Fibroblast of lung (primary cell): ENCODE results near the gene STYX. TPM values are rescaled to one million over a fixed set of nuclear protein-coding genes. Genes with fewer than 3 reads are reported as not detected.

Experiments
- DNase-seq, 2 donors: peaks; one replicate each; pipeline versions ENCODE4 v3.0.0 to v3.0.0-alpha.2; 2010; ENCODE audit warnings: low read depth in 2 of 2
- H2AFZ ChIP-seq: 2 replicates; pipeline ENCODE4 v1.5.1; 2012; ENCODE audit warnings: low read length, control low read depth, inconsistent platforms
- H3K27ac ChIP-seq: 2 replicates; pipeline ENCODE4 v1.5.1; 2011; ENCODE audit warnings: low read length, control low read depth; ENCODE audit not compliant: insufficient read depth
- H3K27me3 ChIP-seq: 2 replicates; pipeline ENCODE4 v1.5.1; 2011; ENCODE audit warnings: mild to moderate bottlenecking, low read length; ENCODE audit not compliant: control insufficient read depth, insufficient read depth
- H3K36me3 ChIP-seq: 2 replicates; pipeline ENCODE4 v1.5.1; 2011; ENCODE audit warnings: low read length; ENCODE audit not compliant: control insufficient read depth, insufficient read depth
- H3K4me1 ChIP-seq: 2 replicates; pipeline ENCODE4 v1.5.1; 2011; ENCODE audit warnings: low read length; ENCODE audit not compliant: control insufficient read depth, insufficient read depth; ENCODE audit errors: extremely low read depth
- H3K4me2 ChIP-seq: 2 replicates; pipeline ENCODE4 v1.5.1; 2011; ENCODE audit warnings: low read length, control low read depth; ENCODE audit not compliant: insufficient read depth; ENCODE audit errors: extremely low read depth
- H3K4me3 ChIP-seq, 4 experiments: fragments of 200-600 bp in 1 of 4; sonication (generic) in 1 of 4; replicated peaks in 1 of 4; 2 replicates each; pipeline ENCODE4 v1.5.1; 2011 to 2016; ENCODE audit warnings: low read length in 4 of 4, low read depth in 3 of 4, mild to moderate bottlenecking in 3 of 4, control low read depth in 2 of 4, inconsistent platforms in 1 of 4, mixed read lengths in 1 of 4; ENCODE audit not compliant: insufficient read depth in 1 of 4; ENCODE audit errors: control extremely low read depth in 1 of 4
- H3K79me2 ChIP-seq: 2 replicates; pipeline ENCODE4 v1.5.1; 2012; ENCODE audit warnings: mild to moderate bottlenecking, low read length, inconsistent platforms; ENCODE audit not compliant: control insufficient read depth, insufficient read depth
- H3K9ac ChIP-seq: 2 replicates; pipeline ENCODE4 v1.5.1; 2011; ENCODE audit warnings: mild to moderate bottlenecking, low read length, control low read depth; ENCODE audit not compliant: insufficient read depth
- H3K9me3 ChIP-seq: 2 replicates; pipeline ENCODE4 v1.5.1; 2012; ENCODE audit warnings: low read depth, low read length; ENCODE audit not compliant: control insufficient read depth, insufficient read depth
- H4K20me1 ChIP-seq: 2 replicates; pipeline ENCODE4 v1.5.1; 2011; ENCODE audit warnings: low read length; ENCODE audit not compliant: control insufficient read depth, insufficient read depth; ENCODE audit errors: extremely low read depth
- CTCF ChIP-seq, 2 donors: IDR thresholded peaks in 1 of 2; conservative IDR thresholded peaks in 1 of 2; 1 replicate in 1 of 2; 2 replicates in 1 of 2; pipeline ENCODE4 v1.5.1; 2011 to 2012; ENCODE audit warnings: low read length in 2 of 2, control low read depth in 1 of 2, inconsistent platforms in 1 of 2, low read depth in 1 of 2, mild to moderate bottlenecking in 1 of 2
- EZH2 ChIP-seq: IDR thresholded peaks from 2 replicates; pipeline ENCODE4 v1.5.1; 2012; ENCODE audit warnings: low read length, control low read depth, mild to moderate bottlenecking; ENCODE audit errors: missing control alignments
- polyA plus RNA-seq, 2 donors: library from polyadenylated mRNA; depleted of rRNA in 1 of 2; stranded (reverse) in 1 of 2; unstranded in 1 of 2; fragments of >200 nt; gene quantifications; 2 replicates each; pipeline ENCODE4 v1.2.1, GENCODE V29; 2011 to 2012; ENCODE audit warnings: missing spikeins in 1 of 2
- total RNA-seq: library from RNA; depleted of rRNA; stranded (reverse); fragments of >200 nt; gene quantifications from 2 replicates; pipeline ENCODE4 v1.2.1, GENCODE V29; 2014

The STYX gene
- total and polyA plus RNA-seq, 2 donors (not counting 1 experiment from before 2014, with no cell fraction given) = 14.9 to 17.0 TPM

DNA sequence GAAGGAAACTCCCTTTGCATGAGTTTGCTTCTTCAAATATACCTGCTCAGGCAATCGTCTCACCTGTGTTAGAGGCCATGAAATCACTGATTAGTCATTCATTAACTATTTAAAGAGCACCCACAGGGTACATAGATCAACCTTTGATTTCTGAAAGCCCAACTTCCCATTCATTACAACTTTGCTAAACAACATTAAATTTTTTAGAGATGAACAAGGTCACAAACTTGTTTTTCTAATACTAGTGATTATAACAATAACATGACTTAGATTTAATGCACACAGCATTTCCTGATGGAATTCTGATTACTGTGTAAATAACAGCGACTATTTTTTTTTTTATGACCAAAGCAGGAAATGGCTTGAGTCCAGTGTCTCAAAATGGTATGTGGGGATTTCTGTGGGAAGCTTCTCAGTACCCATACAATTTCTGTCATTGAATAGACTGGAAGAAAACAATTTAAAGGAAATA is 29.2 kb upstream of the STYX start:
- Histone ChIP-seq H3K27ac (no peak overlapping the region), H3K4me2 (no peak overlapping the region), H2AFZ (no peak overlapping the region), H3K36me3 (no peaks in the 10 kb centered on the region), H3K9ac (no peak overlapping the region), H3K4me3 (no peak overlapping the region), H3K4me1 (peaks cover 4% of the 10 kb centered on the region), H3K79me2 (no peaks in the 10 kb centered on the region), H3K27me3 (no peaks in the 10 kb centered on the region), H3K9me3 (no peaks in the 10 kb centered on the region), H4K20me1 (no peaks in the 10 kb centered on the region)
- TF ChIP-seq CTCF (conservative IDR thresholded peaks at IDR 0.05 in 1 of 2, IDR thresholded peaks at IDR 0.05 in 1 of 2; ENCODE audit: low read depth in 1 of 2, low read length in 2 of 2) = no peak
- TF ChIP-seq EZH2 = no peak
- DNase-seq = no peak

DNA sequence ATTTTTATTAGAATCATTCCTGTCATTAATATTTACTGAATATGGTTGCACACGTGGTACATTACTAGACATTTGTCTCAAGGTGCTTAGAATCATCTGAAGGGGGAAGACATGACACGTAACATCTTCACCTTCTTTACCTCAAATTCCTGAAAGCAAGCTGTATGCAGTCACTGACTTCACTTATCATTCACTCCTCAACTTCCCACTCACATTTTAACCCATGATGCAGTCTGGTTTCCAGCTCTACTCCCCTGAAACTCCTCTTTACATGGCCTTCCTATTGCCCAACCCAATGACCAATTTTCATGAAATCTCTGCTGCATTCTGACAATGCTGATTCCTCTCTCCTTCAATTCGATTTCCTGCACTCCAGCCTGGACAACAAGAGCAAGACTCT is 28.7 kb upstream of the STYX start:
- Histone ChIP-seq H3K27me3 (no peaks in the 10 kb centered on the region), H3K9me3 (no peaks in the 10 kb centered on the region), H3K9ac (no peak overlapping the region), H3K4me1 (peaks cover 4% of the 10 kb centered on the region), H3K4me2 (no peak overlapping the region), H3K36me3 (no peaks in the 10 kb centered on the region), H2AFZ (no peak overlapping the region), H4K20me1 (no peaks in the 10 kb centered on the region), H3K27ac (no peak overlapping the region), H3K4me3 (no peak overlapping the region), H3K79me2 (no peaks in the 10 kb centered on the region)
- TF ChIP-seq EZH2 (no peak), CTCF (conservative IDR thresholded peaks at IDR 0.05 in 1 of 2, IDR thresholded peaks at IDR 0.05 in 1 of 2; ENCODE audit: low read depth in 1 of 2, low read length in 2 of 2) (no peak)
- DNase-seq = no peak

- no peaks in the 10 kb centered on the region for H3K27me3 ChIP-seq
- no peaks in the 10 kb centered on the region for H3K9me3 ChIP-seq
- no peaks in the 10 kb centered on the region for H3K36me3 ChIP-seq
- peak; percentile 94 to 99 for DNase-seq
- H3K4me1 ChIP-seq = peaks cover 4% of the 10 kb centered on the region
- no peak overlapping the region for H2AFZ ChIP-seq
- H4K20me1 ChIP-seq = no peaks in the 10 kb centered on the region
- no peak overlapping the region for H3K9ac ChIP-seq
- TF ChIP-seq EZH2 (no peak), CTCF (conservative IDR thresholded peaks at IDR 0.05 in 1 of 2, IDR thresholded peaks at IDR 0.05 in 1 of 2; ENCODE audit: low read depth in 1 of 2, low read length in 2 of 2) (no peak)
- peak overlapping the region; percentile 11 for H3K4me2 ChIP-seq
- H3K4me3 ChIP-seq = no peak overlapping the region
- peaks cover 12% of the 10 kb centered on the region for H3K79me2 ChIP-seq
- peak overlapping the region; percentile 50 for H3K27ac ChIP-seq
Observed at GRCh38 chr14:52703225-52703624, 26.7 kb upstream of the STYX start.
